IMR-90 (cell line): ENCODE measurements around the gene CTNNA2. TPM values are rescaled to one million over a fixed set of nuclear protein-coding genes. Genes with fewer than 3 reads are reported as not detected.

Experiments used
- ATAC-seq: fragments of 200-7000 bp; cut with Tn5 transposase; 2 replicates; pipeline ENCODE4 v1.9.1; 2020; ENCODE audit warnings: low read depth, mild to moderate bottlenecking, moderate library complexity
- BruUV-seq: library from RNA; stranded (reverse); fragments of 400-500 nt; replicated peaks from 2 replicates; lab custom pipeline; 2021; lab: Mats Ljungman, UMichigan
- CTCF ChIA-PET: fragments of 300-600 bp; formaldehyde crosslinking; extraction: SDS; loops from one replicate; lab custom pipeline; 2021; ENCODE audit warnings: antibody characterized with exemption; lab: Yijun Ruan, JAX
- POLR2A ChIA-PET: fragments of 300-600 bp; sonication (Branson Sonifier 250); formaldehyde crosslinking; loops from one replicate; lab custom pipeline; 2022; ENCODE audit warnings: antibody characterized with exemption; ENCODE audit not compliant: unreplicated experiment; lab: Charles Lee
- DNase-seq: peaks from one replicate; pipeline ENCODE4 v3.0.0; 2013
- H2AFZ ChIP-seq: replicated peaks from 2 replicates; pipeline ENCODE3; 2013; ENCODE audit warnings: low read length, mild to moderate bottlenecking; ENCODE audit not compliant: poor library complexity
- H2AK5ac ChIP-seq: 2 replicates; pipeline ENCODE4 v1.6.1; 2013; ENCODE audit warnings: low read depth, low read length, inconsistent platforms
- H2AK9ac ChIP-seq: replicated peaks from 2 replicates; pipeline ENCODE3; 2013; ENCODE audit warnings: mild to moderate bottlenecking, low read depth, low read length, moderate library complexity; ENCODE audit not compliant: poor library complexity
- H2BK120ac ChIP-seq: 2 replicates; pipeline ENCODE4 v1.6.1; 2013; ENCODE audit warnings: low read depth, low read length, inconsistent platforms
- H2BK15ac ChIP-seq: 3 replicates; pipeline ENCODE4 v1.6.1; 2013; ENCODE audit warnings: low read depth, low read length, inconsistent platforms
- H2BK20ac ChIP-seq: 2 replicates; pipeline ENCODE4 v1.6.1; 2013; ENCODE audit warnings: low read depth, mild to moderate bottlenecking, inconsistent platforms, low read length, moderate library complexity
- H2BK5ac ChIP-seq: 2 replicates; pipeline ENCODE4 v1.6.1; 2013; ENCODE audit warnings: mild to moderate bottlenecking, low read depth, low read length, inconsistent platforms; ENCODE audit not compliant: poor library complexity, severe bottlenecking
- H3K14ac ChIP-seq: replicated peaks from 2 replicates; pipeline ENCODE4 v1.6.1; 2013; ENCODE audit warnings: low read depth, low read length, inconsistent platforms
- H3K18ac ChIP-seq: 2 replicates; pipeline ENCODE4 v1.6.1; 2013; ENCODE audit warnings: low read depth, low read length, control low read depth
- H3K23ac ChIP-seq: 2 replicates; pipeline ENCODE4 v1.6.1; 2013; ENCODE audit warnings: low read depth, low read length, inconsistent platforms
- H3K27ac ChIP-seq: 2 replicates; pipeline ENCODE4 v1.5.1; 2013; ENCODE audit warnings: mild to moderate bottlenecking, control low read depth, low read length; ENCODE audit not compliant: insufficient read depth
- H3K27me3 ChIP-seq: 2 replicates; pipeline ENCODE4 v1.6.1; 2013; ENCODE audit warnings: low read length; ENCODE audit not compliant: control insufficient read depth, insufficient read depth
- H3K36me3 ChIP-seq: 2 replicates; pipeline ENCODE4 v1.6.1; 2013; ENCODE audit warnings: low read length, mixed read lengths; ENCODE audit not compliant: control insufficient read depth, insufficient read depth
- H3K4ac ChIP-seq: 2 replicates; pipeline ENCODE4 v1.6.1; 2013; ENCODE audit warnings: low read depth, low read length, inconsistent platforms
- H3K4me1 ChIP-seq: 2 replicates; pipeline ENCODE4 v1.6.1; 2013; ENCODE audit warnings: low read length, mixed read lengths; ENCODE audit not compliant: control insufficient read depth, insufficient read depth
- H3K4me2 ChIP-seq: 2 replicates; pipeline ENCODE4 v1.6.1; 2013; ENCODE audit warnings: low read depth, mild to moderate bottlenecking, control low read depth, low read length, moderate library complexity
- H3K4me3 ChIP-seq: 2 replicates; pipeline ENCODE4 v1.5.1; 2013; ENCODE audit warnings: low read depth, mild to moderate bottlenecking, control low read depth, low read length, moderate library complexity; ENCODE audit not compliant: insufficient read depth
- H3K56ac ChIP-seq: 2 replicates; pipeline ENCODE4 v1.6.1; 2013; ENCODE audit warnings: low read length, inconsistent platforms; ENCODE audit not compliant: insufficient read depth; ENCODE audit errors: extremely low read depth
- H3K79me1 ChIP-seq, 2 experiments: 2 replicates each; pipeline ENCODE4 v1.6.1; 2013; ENCODE audit warnings: low read length in 2 of 2, inconsistent platforms in 1 of 2, low read depth in 1 of 2
- H3K9ac ChIP-seq: 2 replicates; pipeline ENCODE4 v1.6.1; 2013; ENCODE audit warnings: low read depth, low read length, control low read depth
- H3K9me1 ChIP-seq: 2 replicates; pipeline ENCODE4 v1.6.1; 2013; ENCODE audit warnings: low read length, inconsistent platforms; ENCODE audit not compliant: insufficient read depth
- H3K9me3 ChIP-seq: 2 replicates; pipeline ENCODE4 v1.6.1; 2013; ENCODE audit warnings: low read length; ENCODE audit not compliant: control insufficient read depth, insufficient read depth
- H4K20me1 ChIP-seq: 2 replicates; pipeline ENCODE4 v1.6.1; 2013; ENCODE audit warnings: low read length, inconsistent platforms; ENCODE audit not compliant: insufficient read depth
- H4K5ac ChIP-seq: 2 replicates; pipeline ENCODE4 v1.6.1; 2013; ENCODE audit warnings: mild to moderate bottlenecking, low read depth, low read length, control low read depth
- H4K8ac ChIP-seq, 2 experiments: 2 replicates each; pipeline ENCODE4 v1.6.1; 2013; ENCODE audit warnings: low read depth in 2 of 2, low read length in 2 of 2, control low read depth in 1 of 2, inconsistent platforms in 1 of 2
- H4K91ac ChIP-seq: 2 replicates; pipeline ENCODE4 v1.6.1; 2013; ENCODE audit warnings: low read depth, low read length, inconsistent platforms; ENCODE audit not compliant: insufficient read depth
- CEBPB ChIP-seq: IDR thresholded peaks from 2 replicates; pipeline ENCODE4 v1.6.1; 2012; ENCODE audit warnings: low read depth, low read length, improper control_type of control experiment
- CHD1 ChIP-seq: IDR thresholded peaks from 2 replicates; pipeline ENCODE4 v1.6.1; 2012; ENCODE audit warnings: low read depth, low read length, improper control_type of control experiment
- CTCF ChIP-seq: conservative IDR thresholded peaks from 2 replicates; pipeline ENCODE4 v1.5.1; 2012; ENCODE audit warnings: mild to moderate bottlenecking, low read depth, low read length, improper control_type of control experiment
- MAZ ChIP-seq: IDR thresholded peaks from 2 replicates; pipeline ENCODE4 v1.6.1; 2012; ENCODE audit warnings: low read depth, mild to moderate bottlenecking, low read length, improper control_type of control experiment, moderate library complexity, borderline replicate concordance
- RAD21 ChIP-seq: IDR thresholded peaks from 2 replicates; pipeline ENCODE4 v1.6.1; 2012; ENCODE audit warnings: low read length, improper control_type of control experiment
- SMC3 ChIP-seq: fragments of 150-350 bp; IDR thresholded peaks from 2 replicates; pipeline ENCODE4 v1.6.1; 2016; ENCODE audit warnings: low read depth, mild to moderate bottlenecking, antibody characterized with exemption, low read length, moderate library complexity
- WGBS, 2 experiments: methylation state at CpG; one replicate each; pipeline versions ENCODE4 v1.1.5 to v1.1.7; 2013; ENCODE audit warnings: missing lambda C conversion rate in 2 of 2; ENCODE audit not compliant: insufficient read length in 1 of 2; ENCODE audit errors: extremely low coverage in 2 of 2; 5-methylcytosine and 5-hydroxymethylcytosine counted together
- dilution Hi-C: fragments of 300-500 bp; cut with HindIII; formaldehyde crosslinking; loops from one replicate; pipeline ENCODE4 v1.14.3; 2018; ENCODE audit warnings: low sequenced_read_pairs; ENCODE audit not compliant: unreplicated experiment
- in situ Hi-C: fragments of 300-500 bp; cut with MboI; formaldehyde crosslinking; loops from 3 replicates; pipeline ENCODE4 v1.14.3; 2019; ENCODE audit warnings: low sequenced_read_pairs, inconsistent platforms, mixed read lengths
- intact Hi-C: fragments of 100-400 bp; cut with micrococcal nuclease; formaldehyde crosslinking; loops from 2 replicates; pipeline ENCODE4 v1.10.0; 2022
- polyA plus RNA-seq, 3 experiments: library from polyadenylated mRNA; depleted of rRNA; stranded (reverse); fragments of >200 nt; gene quantifications; 2 replicates each; pipeline ENCODE4 v1.2.3, GENCODE V29; 2012; ENCODE audit warnings: low replicate concordance in 1 of 3
- total RNA-seq: library from RNA; depleted of rRNA; stranded (reverse); fragments of >200 nt; gene quantifications from 2 replicates; pipeline ENCODE4 v1.2.3, GENCODE V29; 2012

The CTNNA2 gene
- total and polyA plus RNA-seq, 2 of the 4 experiments (the other 2 are of a cell fraction), result not detected

GRCh38 chr2:79920512-79921076, 407.7 kb downstream of the CTNNA2 start:
- Histone ChIP-seq H2BK120ac (no peak overlapping the region), H2AFZ (no peak overlapping the region), H3K9ac (no peak overlapping the region), H4K20me1 (no peaks in the 10 kb centered on the region), H3K27ac (no peak overlapping the region), H3K4me2 (no peak overlapping the region), H2BK15ac (no peak overlapping the region), H3K36me3 (no peaks in the 10 kb centered on the region), H3K9me1 (no peaks in the 10 kb centered on the region), H3K4ac (no peak overlapping the region), H2AK5ac (no peak overlapping the region), H3K79me1 (no peaks in the 10 kb centered on the region), H3K9me3 (no peaks in the 10 kb centered on the region), H3K23ac (no peak overlapping the region), H4K91ac (no peak overlapping the region), H4K8ac (no peak overlapping the region), H2AK9ac (no peak overlapping the region), H3K14ac (no peak overlapping the region), H3K27me3 (no peaks in the 10 kb centered on the region), H3K56ac (no peak overlapping the region), H3K4me1 (no peaks in the 10 kb centered on the region), H3K18ac (no peak overlapping the region), H2BK20ac (no peak overlapping the region), H2BK5ac (no peak overlapping the region), H4K5ac (no peak overlapping the region), H3K4me3 (no peak overlapping the region)
- no peak for TF ChIP-seq CTCF
- no peak for TF ChIP-seq MAZ
- no peak for TF ChIP-seq CHD1
- TF ChIP-seq CEBPB, result no peak
- TF ChIP-seq SMC3, result no peak
- TF ChIP-seq RAD21, result no peak
- dilution Hi-C loops, result no loop called here
- DNase-seq (no peak), ATAC-seq (no peak)
- CTCF ChIA-PET, result no interaction called here
- no TSS peak for BruUV-seq
- in situ Hi-C loops, result no loop called here
- POLR2A ChIA-PET, result no interaction called here
- intact Hi-C loops, result no loop called here
- no CpG with 5 or more reads among the region's 3 CpGs for WGBS, 2 experiments
